ENCODE measurements around the gene PPP2R2B. TPM values are rescaled to one million over a fixed set of nuclear protein-coding genes. Genes with fewer than 3 reads are reported as not detected.

The PPP2R2B gene
- total and polyA plus RNA-seq, 2 of the 4 experiments (the other 2 are of a cell fraction), result not detected

- CTCF ChIA-PET, result no interaction called here
- intact Hi-C loops (cut with micrococcal nuclease), result no loop called here
Measured at GRCh38 chr5:146852089-146852488, 26.5 kb downstream of the PPP2R2B start.

More at GRCh38 chr5:146852089-146852488, 26.5 kb downstream of the PPP2R2B start:
- Histone ChIP-seq H4K8ac (ENCODE audit: low read depth in 2 of 2, low read length in 2 of 2) (no peak overlapping the region), H3K9me3 (ENCODE audit: control insufficient read depth, insufficient read depth, low read length) (no peaks in the 10 kb centered on the region), H3K36me3 (ENCODE audit: control insufficient read depth, insufficient read depth, low read length) (no peaks in the 10 kb centered on the region), H3K9me1 (ENCODE audit: insufficient read depth, low read length) (no peaks in the 10 kb centered on the region), H4K20me1 (ENCODE audit: insufficient read depth, low read length) (no peaks in the 10 kb centered on the region), H2AK5ac (ENCODE audit: low read depth, low read length) (no peak overlapping the region), H3K14ac (replicated peaks; ENCODE audit: low read depth, low read length) (no peak overlapping the region), H3K27ac (ENCODE audit: insufficient read depth, low read length) (no peak overlapping the region), H3K4ac (ENCODE audit: low read depth, low read length) (no peak overlapping the region), H2BK20ac (ENCODE audit: low read depth, low read length) (no peak overlapping the region), H3K18ac (ENCODE audit: low read depth, low read length) (no peak overlapping the region), H2BK15ac (ENCODE audit: low read depth, low read length) (no peak overlapping the region), H2AK9ac (replicated peaks; ENCODE audit: low read depth, low read length, poor library complexity) (no peak overlapping the region), H2AFZ (replicated peaks; ENCODE audit: low read length, poor library complexity) (no peak overlapping the region), H3K27me3 (ENCODE audit: control insufficient read depth, insufficient read depth, low read length) (no peaks in the 10 kb centered on the region), H3K79me1 (ENCODE audit: low read depth in 1 of 2, low read length in 2 of 2) (no peaks in the 10 kb centered on the region), H3K56ac (ENCODE audit: extremely low read depth, insufficient read depth, low read length) (no peak overlapping the region), H3K4me3 (ENCODE audit: insufficient read depth, low read depth, low read length) (no peak overlapping the region), H4K5ac (ENCODE audit: low read depth, low read length) (no peak overlapping the region), H2BK5ac (ENCODE audit: low read depth, low read length, poor library complexity, severe bottlenecking) (no peak overlapping the region), H3K9ac (ENCODE audit: low read depth, low read length) (no peak overlapping the region), H3K23ac (ENCODE audit: low read depth, low read length) (no peak overlapping the region), H2BK120ac (ENCODE audit: low read depth, low read length) (no peak overlapping the region), H4K91ac (ENCODE audit: insufficient read depth, low read depth, low read length) (no peak overlapping the region), H3K4me1 (ENCODE audit: control insufficient read depth, insufficient read depth, low read length) (no peaks in the 10 kb centered on the region), H3K4me2 (ENCODE audit: low read depth, low read length) (no peak overlapping the region)
- no TSS peak for BruUV-seq (replicated peaks)
- no peak for DNase-seq
- no peak for ATAC-seq (ENCODE audit: low read depth)
- dilution Hi-C loops (cut with HindIII; ENCODE audit: low sequenced_read_pairs, unreplicated experiment), result no loop called here
- in situ Hi-C loops (cut with MboI; ENCODE audit: low sequenced_read_pairs), result no loop called here
- POLR2A ChIA-PET (ENCODE audit: unreplicated experiment), result no interaction called here
- TF ChIP-seq BHLHE40 (IDR thresholded peaks at IDR 0.05; ENCODE audit: low read depth, low read length), result no peak
- no peak for TF ChIP-seq RFX5 (IDR thresholded peaks at IDR 0.05; ENCODE audit: low read depth, low read length)
- no peak for TF ChIP-seq RCOR1 (IDR thresholded peaks at IDR 0.05; ENCODE audit: insufficient replicate concordance, low read length)
- TF ChIP-seq MAZ (IDR thresholded peaks at IDR 0.05; ENCODE audit: borderline replicate concordance, low read depth, low read length), result no peak
- no peak for TF ChIP-seq USF2 (IDR thresholded peaks at IDR 0.05; ENCODE audit: low read depth, low read length)
- TF ChIP-seq RAD21 (IDR thresholded peaks at IDR 0.05; ENCODE audit: low read length), result no peak
- TF ChIP-seq MXI1 (IDR thresholded peaks at IDR 0.05; ENCODE audit: borderline replicate concordance, low read depth, low read length), result no peak
- TF ChIP-seq SMC3 (IDR thresholded peaks at IDR 0.05; ENCODE audit: low read depth, low read length), result no peak
- no peak for TF ChIP-seq NFE2L2 (IDR thresholded peaks at IDR 0.05; ENCODE audit: low read depth, low read length)
